Tibial nerve (tissue), 4 donors: ENCODE measurements around the gene RELN. TPM values are rescaled to one million over a fixed set of nuclear protein-coding genes. Genes with fewer than 3 reads are reported as not detected.
"Not testable (repeated sequence)": the region's sequence is repeated elsewhere in the genome, so short reads cannot be mapped to it uniquely, and the experiment has no call there.

Experiments used
- DNase-seq, 2 donors: peaks; one replicate each; pipeline ENCODE4 v3.0.0-alpha.2; 2019; ENCODE audit warnings: low spot score in 2 of 2
- H3K27ac ChIP-seq, 4 donors: fragments of 200-600 bp; sonication (generic) in 3 of 4; one replicate each; pipeline ENCODE4 v1.5.1; 2017 to 2019; ENCODE audit warnings: mild to moderate bottlenecking in 1 of 4
- H3K27me3 ChIP-seq, 2 donors: fragments of 200-600 bp; sonication (generic) in 1 of 2; one replicate each; pipeline versions ENCODE4 v1.5.1 to v1.6.0; 2017 to 2019
- H3K36me3 ChIP-seq, 3 donors: fragments of 200-600 bp; sonication (generic); one replicate each; pipeline ENCODE4 v1.5.1; 2018 to 2019
- H3K4me1 ChIP-seq, 4 donors: fragments of 200-600 bp; sonication (generic) in 3 of 4; one replicate each; pipeline ENCODE4 v1.5.1; 2017 to 2019
- H3K4me3 ChIP-seq, 4 donors: fragments of 200-600 bp; sonication (generic) in 3 of 4; one replicate each; pipeline ENCODE4 v1.5.1; 2017 to 2019; ENCODE audit warnings: mild to moderate bottlenecking in 1 of 4, moderate library complexity in 1 of 4
- H3K9me3 ChIP-seq, 4 donors: fragments of 200-600 bp; sonication (generic) in 3 of 4; one replicate each; pipeline ENCODE4 v1.5.1; 2017 to 2019
- EP300 ChIP-seq, 2 donors: sonication (generic); formaldehyde crosslinking; IDR thresholded peaks; one replicate each; pipeline ENCODE4 v1.6.1; 2017; ENCODE audit warnings: antibody characterized with exemption in 2 of 2, mild to moderate bottlenecking in 1 of 2
- POLR2A ChIP-seq, 2 donors: fragments of 450-650 bp; IDR thresholded peaks; one replicate each; pipeline ENCODE4 v1.6.1; 2017; ENCODE audit warnings: antibody characterized with exemption in 2 of 2, mild to moderate bottlenecking in 2 of 2, moderate library complexity in 2 of 2
- WGBS, 2 donors: methylation state at CpG; one replicate each; pipeline ENCODE4 v1.1.5; 2018; 5-methylcytosine and 5-hydroxymethylcytosine counted together
- total RNA-seq, 4 donors: library from RNA; depleted of rRNA; stranded (reverse); fragments of >200 nt; gene quantifications; one replicate each; pipeline ENCODE4 v1.1.0, GENCODE V29; 2016
- TF ChIP-seq, protein P1 (sequence below), 5 experiments: fragments of 200-600 bp in 3 of 5; fragments of 450-650 bp in 2 of 5; sonication (generic) in 3 of 5; IDR thresholded peaks; one replicate each; pipeline ENCODE4 v1.5.1; 2016 to 2019; ENCODE audit warnings: antibody characterized with exemption in 5 of 5, mild to moderate bottlenecking in 3 of 5, moderate library complexity in 2 of 5

The RELN gene
- total RNA-seq, 4 donors from 2014 or later: 80.4 to 117 (median 102) TPM

DNA sequence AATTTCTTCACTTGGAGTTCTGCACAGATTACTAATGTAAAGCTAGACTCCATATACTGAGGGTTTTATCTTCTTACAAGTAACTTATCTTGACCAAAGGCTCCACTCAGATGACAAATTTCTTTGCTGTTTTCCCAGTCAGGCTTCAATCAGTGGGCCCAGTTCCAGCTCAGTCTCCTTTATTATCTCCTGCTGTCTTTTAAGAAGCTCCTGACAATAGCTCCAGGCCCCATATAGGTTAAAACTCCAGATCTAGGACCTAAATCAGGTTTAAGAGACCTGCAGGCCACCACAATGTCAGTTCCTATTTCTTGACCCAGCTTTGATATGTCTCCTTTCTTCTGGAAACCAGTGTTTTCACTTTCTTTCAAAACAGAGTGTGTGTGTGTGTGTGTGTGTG, 165.2 kb downstream of the RELN start:
- H3K4me1 ChIP-seq: no peaks in the 10 kb centered on the region
- no peaks in the 10 kb centered on the region for H3K27me3 ChIP-seq
- TF ChIP-seq, protein P1, sequence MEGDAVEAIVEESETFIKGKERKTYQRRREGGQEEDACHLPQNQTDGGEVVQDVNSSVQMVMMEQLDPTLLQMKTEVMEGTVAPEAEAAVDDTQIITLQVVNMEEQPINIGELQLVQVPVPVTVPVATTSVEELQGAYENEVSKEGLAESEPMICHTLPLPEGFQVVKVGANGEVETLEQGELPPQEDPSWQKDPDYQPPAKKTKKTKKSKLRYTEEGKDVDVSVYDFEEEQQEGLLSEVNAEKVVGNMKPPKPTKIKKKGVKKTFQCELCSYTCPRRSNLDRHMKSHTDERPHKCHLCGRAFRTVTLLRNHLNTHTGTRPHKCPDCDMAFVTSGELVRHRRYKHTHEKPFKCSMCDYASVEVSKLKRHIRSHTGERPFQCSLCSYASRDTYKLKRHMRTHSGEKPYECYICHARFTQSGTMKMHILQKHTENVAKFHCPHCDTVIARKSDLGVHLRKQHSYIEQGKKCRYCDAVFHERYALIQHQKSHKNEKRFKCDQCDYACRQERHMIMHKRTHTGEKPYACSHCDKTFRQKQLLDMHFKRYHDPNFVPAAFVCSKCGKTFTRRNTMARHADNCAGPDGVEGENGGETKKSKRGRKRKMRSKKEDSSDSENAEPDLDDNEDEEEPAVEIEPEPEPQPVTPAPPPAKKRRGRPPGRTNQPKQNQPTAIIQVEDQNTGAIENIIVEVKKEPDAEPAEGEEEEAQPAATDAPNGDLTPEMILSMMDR (IDR thresholded peaks at IDR 0.05): no peak
- no peak for TF ChIP-seq EP300 (IDR thresholded peaks at IDR 0.05)
- TF ChIP-seq POLR2A (IDR thresholded peaks at IDR 0.05): no peak
- no peak overlapping the region for H3K4me3 ChIP-seq
- H3K9me3 ChIP-seq: peaks cover 0 to 14% (median 6%) of the 10 kb centered on the region in 4 donors
- peaks cover 0 to 11% (median 0%) of the 10 kb centered on the region in 3 donors for H3K36me3 ChIP-seq
- no peak for DNase-seq
- H3K27ac ChIP-seq: no peak overlapping the region

- WGBS, 2 donors: 90 to 94% methylated on average over 1 of the region's 1 CpG
- Histone ChIP-seq H3K4me1 (no peaks in the 10 kb centered on the region), H3K36me3 (peaks cover 0 to 11% (median 0%) of the 10 kb centered on the region in 3 donors), H3K9me3 (peaks cover 0 to 14% (median 6%) of the 10 kb centered on the region in 4 donors), H3K27ac (no peak overlapping the region), H3K27me3 (no peaks in the 10 kb centered on the region), H3K4me3 (no peak overlapping the region)
- TF ChIP-seq EP300 (IDR thresholded peaks at IDR 0.05): no peak
- TF ChIP-seq, protein P1 (IDR thresholded peaks at IDR 0.05): no peak
- TF ChIP-seq POLR2A (IDR thresholded peaks at IDR 0.05): no peak
- no peak for DNase-seq
Measured at GRCh38 chr7:103823084-103823483, 166.4 kb downstream of the RELN start.

- Histone ChIP-seq H3K27ac (no peak overlapping the region), H3K27me3 (no peaks in the 10 kb centered on the region), H3K4me1 (no peaks in the 10 kb centered on the region), H3K9me3 (peaks cover 0 to 14% (median 6%) of the 10 kb centered on the region in 4 donors), H3K36me3 (peaks cover 0 to 11% (median 0%) of the 10 kb centered on the region in 3 donors), H3K4me3 (no peak overlapping the region)
- no peak for DNase-seq
- WGBS, 2 donors: 56 to 60% methylated on average over 2 of the region's 2 CpGs
- no peak for TF ChIP-seq POLR2A (IDR thresholded peaks at IDR 0.05)
- TF ChIP-seq, protein P1 (IDR thresholded peaks at IDR 0.05): no peak
Measured at GRCh38 chr7:103821092-103821491, 168.4 kb downstream of the RELN start.

DNA sequence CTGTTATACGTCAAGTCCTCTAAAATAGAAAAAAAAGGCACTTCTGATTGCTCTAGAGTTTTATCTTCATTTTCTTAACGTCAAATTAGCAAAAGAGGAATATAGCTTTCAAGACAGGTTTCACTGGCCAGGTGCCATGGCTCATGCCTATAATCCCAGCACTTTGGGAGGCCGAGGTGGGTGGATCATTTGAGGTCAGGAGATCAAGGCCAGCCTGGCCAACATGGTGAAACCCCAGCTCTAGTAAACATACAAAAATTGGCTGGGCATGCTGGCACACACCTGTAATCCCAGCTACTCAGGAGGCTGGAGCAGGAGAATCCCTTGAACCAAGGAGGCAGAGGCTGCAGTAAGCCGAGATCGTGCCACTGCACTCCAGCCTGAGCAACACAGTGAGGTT, 173.5 kb downstream of the RELN start:
- H3K4me1 ChIP-seq, H3K9me3 ChIP-seq, DNase-seq, H3K36me3 ChIP-seq, H3K27ac ChIP-seq, H3K4me3 ChIP-seq, H3K27me3 ChIP-seq: not testable (repeated sequence)
- WGBS, 2 donors: 83 to 90% methylated on average over 5 of the region's 5 CpGs

DNA sequence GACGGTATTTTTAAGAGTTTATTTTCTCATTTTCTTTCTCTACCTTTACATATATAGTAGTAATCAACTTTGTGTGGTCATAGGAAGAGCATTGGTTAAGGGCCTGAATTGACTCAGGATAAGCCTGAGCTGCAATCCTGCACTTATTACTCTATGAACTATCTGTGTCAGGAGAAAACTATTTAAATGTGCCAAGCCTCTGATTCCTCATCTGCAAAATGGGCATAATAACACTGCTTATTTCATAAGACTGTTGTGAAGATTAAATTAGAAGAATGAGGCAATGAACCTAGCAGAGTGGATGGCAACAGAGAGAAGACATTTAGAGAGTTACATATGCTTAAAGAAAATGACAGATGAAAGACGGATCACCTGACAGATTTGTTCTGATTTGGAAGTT, 175.5 kb downstream of the RELN start:
- Histone ChIP-seq H3K4me3 (no peak overlapping the region), H3K27me3 (no peaks in the 10 kb centered on the region), H3K9me3 (no peaks in the 10 kb centered on the region), H3K27ac (no peak overlapping the region), H3K36me3 (no peaks in the 10 kb centered on the region), H3K4me1 (peaks cover 0 to 5% (median 0%) of the 10 kb centered on the region in 4 donors)
- TF ChIP-seq EP300 (IDR thresholded peaks at IDR 0.05): no peak
- TF ChIP-seq POLR2A (IDR thresholded peaks at IDR 0.05): no peak
- TF ChIP-seq, protein P1 (IDR thresholded peaks at IDR 0.05): no peak
- no peak for DNase-seq
- 89 to 91% methylated on average over 2 of the region's 2 CpGs for WGBS, 2 donors

DNA sequence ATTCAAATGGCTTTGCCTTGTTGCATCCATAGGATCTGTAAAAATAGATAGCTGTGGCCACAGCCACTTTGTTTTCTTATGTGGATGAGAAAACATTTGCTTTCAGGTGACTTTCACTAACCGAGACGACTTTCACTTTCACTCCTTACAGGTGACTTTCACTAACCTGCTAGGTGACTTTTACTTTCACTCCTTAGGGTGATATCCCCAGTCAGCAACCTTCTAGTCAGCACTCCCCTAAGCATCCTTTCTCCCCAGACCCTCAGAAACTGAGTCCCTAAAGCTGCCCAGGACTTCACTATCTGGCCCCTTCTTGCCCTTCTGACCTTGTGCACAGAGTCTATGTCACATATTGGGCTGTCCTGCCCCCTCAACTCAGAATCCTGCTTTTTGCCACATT, 177.5 kb downstream of the RELN start:
- no peaks in the 10 kb centered on the region for H3K27me3 ChIP-seq
- no peak for DNase-seq
- no peaks in the 10 kb centered on the region for H3K9me3 ChIP-seq
- H3K27ac ChIP-seq: no peak overlapping the region
- H3K36me3 ChIP-seq: no peaks in the 10 kb centered on the region
- H3K4me1 ChIP-seq: peaks cover 0 to 5% (median 0%) of the 10 kb centered on the region in 4 donors
- TF ChIP-seq POLR2A (IDR thresholded peaks at IDR 0.05): no peak
- TF ChIP-seq, protein P1 (IDR thresholded peaks at IDR 0.05): no peak
- TF ChIP-seq EP300 (IDR thresholded peaks at IDR 0.05): no peak
- WGBS, 2 donors: 72 to 78% methylated on average over 2 of the region's 2 CpGs
- H3K4me3 ChIP-seq: no peak overlapping the region
